Neuronal stem cell (in vitro differentiated cells): Measurements from ENCODE around the gene TACC2.

Source experiments
- DNase-seq: peaks from one replicate; pipeline ENCODE4 v3.0.0-alpha.2; 2013; ENCODE audit warnings: low spot score
- H2AFZ ChIP-seq: one replicate; pipeline ENCODE4 v1.6.1; 2013; ENCODE audit warnings: mild to moderate bottlenecking, low read length, inconsistent platforms
- H2AK5ac ChIP-seq: 2 replicates; pipeline ENCODE4 v1.6.1; 2013; ENCODE audit warnings: low read depth, mild to moderate bottlenecking, inconsistent platforms, low read length, moderate library complexity, mixed read lengths
- H2BK120ac ChIP-seq: 2 replicates; pipeline ENCODE4 v1.6.1; 2013; ENCODE audit warnings: low read depth, mild to moderate bottlenecking, inconsistent platforms, low read length, moderate library complexity, mixed read lengths
- H2BK12ac ChIP-seq: one replicate; pipeline ENCODE4 v1.6.1; 2013; ENCODE audit warnings: low read length, inconsistent platforms
- H2BK15ac ChIP-seq: 2 replicates; pipeline ENCODE4 v1.6.1; 2013; ENCODE audit warnings: mild to moderate bottlenecking, low read length, inconsistent platforms, mixed read lengths
- H2BK5ac ChIP-seq: one replicate; pipeline ENCODE4 v1.6.1; 2013; ENCODE audit warnings: inconsistent platforms, mild to moderate bottlenecking, low read length, moderate library complexity
- H3K14ac ChIP-seq: one replicate; pipeline ENCODE4 v1.6.1; 2013; ENCODE audit warnings: low read length, inconsistent platforms
- H3K18ac ChIP-seq: 2 replicates; pipeline ENCODE4 v1.6.1; 2013; ENCODE audit warnings: low read length, inconsistent platforms
- H3K23ac ChIP-seq: 2 replicates; pipeline ENCODE4 v1.6.1; 2013; ENCODE audit warnings: low read depth, mild to moderate bottlenecking, mixed read lengths, low read length, inconsistent platforms; ENCODE audit not compliant: poor library complexity
- H3K27ac ChIP-seq: replicated peaks from 3 replicates; pipeline ENCODE4 v1.5.1; 2013; ENCODE audit warnings: low read length, inconsistent platforms
- H3K27me3 ChIP-seq, 3 experiments: 2 replicates each; pipeline ENCODE4 v1.6.1; 2013; ENCODE audit warnings: low read length in 3 of 3, mild to moderate bottlenecking in 2 of 3, inconsistent platforms in 1 of 3, low read depth in 1 of 3, mixed read lengths in 1 of 3, moderate library complexity in 1 of 3; ENCODE audit not compliant: control insufficient read depth in 3 of 3, insufficient read depth in 3 of 3
- H3K36me3 ChIP-seq, 2 donors: replicated peaks in 1 of 2; 2 replicates each; pipeline ENCODE4 v1.6.1; 2013; ENCODE audit warnings: low read length in 2 of 2; ENCODE audit not compliant: control insufficient read depth in 2 of 2, insufficient read depth in 2 of 2
- H3K4ac ChIP-seq: 2 replicates; pipeline ENCODE4 v1.6.1; 2013; ENCODE audit warnings: inconsistent platforms, mild to moderate bottlenecking, low read length, moderate library complexity
- H3K4me1 ChIP-seq, 2 donors: 1 replicate in 1 of 2; 2 replicates in 1 of 2; pipeline ENCODE4 v1.6.1; 2013; ENCODE audit warnings: low read length in 2 of 2, low read depth in 1 of 2; ENCODE audit not compliant: control insufficient read depth in 2 of 2, insufficient read depth in 1 of 2
- H3K4me2 ChIP-seq: one replicate; pipeline ENCODE4 v1.6.1; 2013; ENCODE audit warnings: mild to moderate bottlenecking, low read length, inconsistent platforms; ENCODE audit not compliant: insufficient read depth, poor library complexity, severe bottlenecking
- H3K4me3 ChIP-seq, 2 donors: 2 replicates each; pipeline ENCODE4 v1.5.1; 2013; ENCODE audit warnings: low read length in 2 of 2, mild to moderate bottlenecking in 2 of 2, inconsistent platforms in 1 of 2, moderate library complexity in 1 of 2
- H3K79me1 ChIP-seq: one replicate; pipeline ENCODE4 v1.6.1; 2013; ENCODE audit warnings: low read depth, mild to moderate bottlenecking, inconsistent platforms, low read length, moderate library complexity
- H3K9ac ChIP-seq: one replicate; pipeline ENCODE4 v1.6.1; 2013; ENCODE audit warnings: mild to moderate bottlenecking, low read depth, low read length, inconsistent platforms; ENCODE audit not compliant: poor library complexity
- H3K9me3 ChIP-seq, 2 donors: replicated peaks in 1 of 2; 2 replicates each; pipeline versions ENCODE3 to v1.6.1; 2013; ENCODE audit warnings: low read length in 2 of 2, mild to moderate bottlenecking in 2 of 2, inconsistent platforms in 1 of 2, low read depth in 1 of 2, mixed read lengths in 1 of 2, moderate library complexity in 1 of 2; ENCODE audit not compliant: control insufficient read depth in 2 of 2, insufficient read depth in 1 of 2
- H4K8ac ChIP-seq: one replicate; pipeline ENCODE4 v1.6.1; 2013; ENCODE audit warnings: low read depth, mild to moderate bottlenecking, inconsistent platforms, low read length, moderate library complexity
- H4K91ac ChIP-seq: one replicate; pipeline ENCODE4 v1.6.1; 2013; ENCODE audit warnings: low read length, low read depth, mild to moderate bottlenecking, inconsistent platforms; ENCODE audit not compliant: poor library complexity
- WGBS, 2 donors: extraction: QIAGEN DNeasy Blood & Tissue Kit; methylation state at CpG; one replicate each; pipeline ENCODE4 v1.1.7; 2013; ENCODE audit warnings: missing lambda C conversion rate in 2 of 2, mixed read lengths in 1 of 2; ENCODE audit not compliant: insufficient read length in 2 of 2, insufficient replicate concordance in 1 of 2; ENCODE audit errors: extremely low coverage in 2 of 2; 5-methylcytosine and 5-hydroxymethylcytosine counted together

TACC2 gene

DNA sequence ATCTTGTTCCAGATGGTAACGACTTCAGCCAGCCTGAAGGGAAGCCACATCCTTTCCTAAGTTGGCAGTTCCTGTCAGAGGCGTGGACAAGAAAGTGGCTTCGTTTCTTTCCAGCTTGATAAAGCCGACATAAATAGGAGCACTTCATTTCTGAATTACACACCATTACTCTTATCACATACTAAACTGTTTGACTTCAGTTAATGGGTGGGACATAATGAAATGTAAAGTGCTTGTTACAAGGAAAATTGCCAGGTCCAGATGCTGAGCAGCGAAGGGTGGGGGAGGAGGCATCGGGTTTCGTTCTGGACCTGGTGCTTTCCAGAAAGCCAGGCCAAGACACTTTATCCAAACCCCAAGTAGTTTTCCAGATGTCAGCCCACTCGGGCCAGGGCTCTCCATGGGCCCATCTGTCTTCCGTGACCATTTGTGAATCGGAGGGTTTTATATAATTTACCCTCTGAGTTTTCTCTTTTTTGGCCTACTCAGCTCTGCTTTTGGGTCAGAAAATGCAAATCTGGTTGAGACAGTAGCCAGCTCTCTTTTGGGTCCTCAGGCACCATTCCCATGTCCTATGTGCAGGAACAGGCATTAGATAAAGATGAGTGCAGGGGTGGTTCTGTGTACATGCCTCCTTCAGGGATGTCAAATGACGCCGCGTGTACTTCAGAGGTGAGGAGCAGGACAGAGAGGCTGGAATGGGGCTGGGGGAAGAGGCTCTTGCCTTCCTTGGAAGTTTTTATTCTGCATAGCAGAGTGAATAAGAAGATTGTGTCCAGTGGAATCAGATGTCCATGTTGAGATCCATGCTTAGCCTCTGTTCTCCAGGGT lies 90.2 kb downstream of the TACC2 start:
- peaks cover 0 to 1% (median 0%) of the 10 kb centered on the region in 3 experiments for H3K27me3 ChIP-seq

DNA sequence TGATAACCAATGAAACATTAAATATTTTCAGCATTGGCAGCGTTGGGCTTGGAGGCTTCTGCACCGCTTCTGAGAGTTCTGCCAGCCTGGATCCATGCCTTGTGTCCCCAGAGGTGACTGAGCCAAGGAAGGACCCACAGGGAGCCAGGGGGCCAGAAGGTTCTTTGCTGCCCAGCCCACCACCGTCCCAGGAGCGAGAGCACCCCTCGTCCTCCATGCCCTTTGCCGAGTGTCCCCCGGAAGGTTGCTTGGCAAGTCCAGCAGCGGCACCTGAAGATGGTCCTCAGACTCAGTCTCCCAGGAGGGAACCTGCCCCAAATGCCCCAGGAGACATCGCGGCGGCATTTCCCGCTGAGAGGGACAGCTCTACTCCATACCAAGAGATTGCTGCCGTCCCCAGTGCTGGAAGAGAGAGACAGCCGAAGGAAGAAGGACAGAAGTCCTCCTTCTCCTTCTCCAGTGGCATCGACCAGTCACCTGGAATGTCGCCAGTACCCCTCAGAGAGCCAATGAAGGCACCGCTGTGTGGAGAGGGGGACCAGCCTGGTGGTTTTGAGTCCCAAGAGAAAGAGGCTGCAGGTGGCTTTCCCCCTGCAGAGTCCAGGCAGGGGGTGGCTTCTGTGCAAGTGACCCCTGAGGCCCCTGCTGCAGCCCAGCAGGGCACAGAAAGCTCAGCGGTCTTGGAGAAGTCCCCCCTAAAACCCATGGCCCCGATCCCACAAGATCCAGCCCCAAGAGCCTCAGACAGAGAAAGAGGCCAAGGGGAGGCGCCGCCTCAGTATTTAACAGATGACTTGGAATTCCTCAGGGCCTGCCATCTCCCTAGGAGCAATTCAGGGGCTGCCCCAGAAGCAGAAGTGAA lies 93.9 kb downstream of the TACC2 start:
- H3K27me3 ChIP-seq, result no peaks in the 10 kb centered on the region
- H3K23ac ChIP-seq, result no peak overlapping the region
- no peak overlapping the region for H3K4ac ChIP-seq
- whole genome bisulfite sequencing, 2 donors, result no CpG with 5 or more reads among the region's 21 CpGs
- H2AFZ ChIP-seq, result no peak overlapping the region
- no peak overlapping the region for H3K14ac ChIP-seq
- H3K18ac ChIP-seq, result no peak overlapping the region
- H2AK5ac ChIP-seq, result no peak overlapping the region
- no peaks in the 10 kb centered on the region for H3K79me1 ChIP-seq
- no peak for DNase-seq
- H3K4me2 ChIP-seq, result no peak overlapping the region
- H2BK120ac ChIP-seq, result no peak overlapping the region
- H4K8ac ChIP-seq, result no peak overlapping the region
- no peak overlapping the region for H3K27ac ChIP-seq
- H3K4me3 ChIP-seq, result no peak overlapping the region
- H3K9me3 ChIP-seq, result no peaks in the 10 kb centered on the region
- no peak overlapping the region for H2BK12ac ChIP-seq
- no peaks in the 10 kb centered on the region for H3K4me1 ChIP-seq
- no peak overlapping the region for H4K91ac ChIP-seq
- H3K9ac ChIP-seq, result no peak overlapping the region
- H3K36me3 ChIP-seq, result peaks cover 0 to 10% of the 10 kb centered on the region in 2 donors
- H2BK15ac ChIP-seq, result no peak overlapping the region
- H2BK5ac ChIP-seq, result no peak overlapping the region

More for the DNA sequence above, 90.2 kb downstream of the TACC2 start:
- no CpG with 5 or more reads among the region's 13 CpGs for WGBS, 2 donors
- Histone ChIP-seq H3K18ac (no peak overlapping the region), H3K23ac (no peak overlapping the region), H3K4me3 (no peak overlapping the region), H3K79me1 (no peaks in the 10 kb centered on the region), H3K4me2 (no peak overlapping the region), H4K91ac (no peak overlapping the region), H3K14ac (no peak overlapping the region), H2BK5ac (no peak overlapping the region), H2BK12ac (no peak overlapping the region), H2AK5ac (no peak overlapping the region), H2BK120ac (no peak overlapping the region), H3K9me3 (no peaks in the 10 kb centered on the region), H3K9ac (no peak overlapping the region), H4K8ac (no peak overlapping the region), H3K4me1 (no peaks in the 10 kb centered on the region), H3K36me3 (peaks cover 0 to 2% of the 10 kb centered on the region in 2 donors), H3K27ac (no peak overlapping the region), H3K4ac (no peak overlapping the region), H2BK15ac (no peak overlapping the region), H2AFZ (no peak overlapping the region)
- DNase-seq, result no peak

DNA sequence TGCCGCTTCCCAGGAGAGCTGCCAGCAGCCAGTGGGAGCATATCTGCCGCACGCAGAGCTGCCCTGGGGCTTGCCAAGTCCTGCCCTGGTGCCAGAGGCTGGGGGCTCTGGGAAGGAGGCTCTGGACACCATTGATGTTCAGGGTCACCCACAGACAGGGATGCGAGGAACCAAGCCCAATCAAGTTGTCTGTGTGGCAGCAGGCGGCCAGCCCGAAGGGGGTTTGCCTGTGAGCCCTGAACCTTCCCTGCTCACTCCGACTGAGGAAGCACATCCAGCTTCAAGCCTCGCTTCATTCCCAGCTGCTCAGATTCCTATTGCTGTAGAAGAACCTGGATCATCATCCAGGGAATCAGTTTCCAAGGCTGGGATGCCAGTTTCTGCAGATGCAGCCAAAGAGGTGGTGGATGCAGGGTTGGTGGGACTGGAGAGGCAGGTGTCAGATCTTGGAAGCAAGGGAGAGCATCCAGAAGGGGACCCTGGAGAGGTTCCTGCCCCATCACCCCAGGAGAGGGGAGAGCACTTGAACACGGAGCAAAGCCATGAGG lies 94.6 kb downstream of the TACC2 start:
- no peak overlapping the region for H2AFZ ChIP-seq
- no peak overlapping the region for H4K91ac ChIP-seq
- H3K18ac ChIP-seq, result no peak overlapping the region
- no peaks in the 10 kb centered on the region for H3K27me3 ChIP-seq
- no peak overlapping the region for H2BK12ac ChIP-seq
- no peaks in the 10 kb centered on the region for H3K79me1 ChIP-seq
- no peak overlapping the region for H3K27ac ChIP-seq
- H2BK15ac ChIP-seq, result no peak overlapping the region
- no peak overlapping the region for H2BK120ac ChIP-seq
- no peak overlapping the region for H3K9ac ChIP-seq
- no peak overlapping the region for H2BK5ac ChIP-seq
- WGBS, 2 donors, result no CpG with 5 or more reads among the region's 9 CpGs
- no peak overlapping the region for H3K4ac ChIP-seq
- DNase-seq, result no peak
- no peak overlapping the region for H3K4me3 ChIP-seq
- no peak overlapping the region for H3K4me2 ChIP-seq
- H4K8ac ChIP-seq, result no peak overlapping the region
- H3K36me3 ChIP-seq, result peaks cover 0 to 11% of the 10 kb centered on the region in 2 donors
- H2AK5ac ChIP-seq, result no peak overlapping the region
- no peak overlapping the region for H3K14ac ChIP-seq
- H3K23ac ChIP-seq, result no peak overlapping the region
- no peaks in the 10 kb centered on the region for H3K4me1 ChIP-seq
- H3K9me3 ChIP-seq, result no peaks in the 10 kb centered on the region
